SW480 (cell line): Measurements from ENCODE around the gene RBBP8NL.
A peak's percentile ranks its signal among the peaks of the same experiment; 100 is the strongest.

Experiments
- DNase-seq: peaks from one replicate; pipeline ENCODE4 v3.0.0-alpha.2; 2016; ENCODE audit warnings: low spot score

The RBBP8NL gene

DNA sequence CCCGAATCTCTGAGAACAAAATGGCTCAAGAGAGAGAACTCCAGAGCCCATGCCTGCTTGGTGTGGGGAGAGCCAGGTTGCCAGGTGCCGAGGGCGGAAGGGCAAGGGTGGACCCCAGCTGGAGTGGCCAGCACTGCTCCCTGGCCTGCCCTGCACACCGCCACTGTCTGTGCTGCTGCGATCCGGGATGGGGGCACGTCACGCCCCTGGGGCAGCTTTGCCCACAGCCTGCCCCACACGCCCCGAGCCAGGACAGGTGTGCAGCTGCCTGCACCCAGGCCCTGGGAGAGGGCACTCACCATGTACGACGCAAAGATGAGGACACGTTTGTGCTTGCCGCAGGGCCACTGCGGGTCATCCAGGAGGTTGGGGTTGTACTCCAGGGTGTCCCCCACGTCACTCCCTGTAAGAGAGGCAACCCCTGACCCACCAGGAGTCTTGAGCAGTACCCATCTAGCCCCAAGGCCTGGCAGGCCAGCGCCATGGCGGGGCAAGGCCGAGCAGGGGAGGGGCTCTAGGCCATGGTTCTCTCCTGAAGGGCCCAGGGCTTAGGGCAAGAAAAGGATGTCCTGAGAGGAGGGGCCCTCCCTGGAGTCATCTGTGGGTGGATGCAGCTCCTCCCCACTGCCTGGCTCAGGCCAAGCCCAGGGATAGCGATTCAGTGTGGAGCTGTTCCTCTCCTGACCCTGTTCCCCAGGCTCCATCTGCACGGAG is 34.6 kb downstream of the RBBP8NL start:
- DNase-seq, result no peak

- DNase-seq, result no peak
Observed at GRCh38 chr20:62392077-62392418, 35.3 kb downstream of the RBBP8NL start.

- DNase-seq, result no peak
Observed at GRCh38 chr20:62391165-62392076, 35.9 kb downstream of the RBBP8NL start.

GRCh38 chr20:62390317-62391164 is 36.8 kb downstream of the RBBP8NL start:
- no peak for DNase-seq

DNA sequence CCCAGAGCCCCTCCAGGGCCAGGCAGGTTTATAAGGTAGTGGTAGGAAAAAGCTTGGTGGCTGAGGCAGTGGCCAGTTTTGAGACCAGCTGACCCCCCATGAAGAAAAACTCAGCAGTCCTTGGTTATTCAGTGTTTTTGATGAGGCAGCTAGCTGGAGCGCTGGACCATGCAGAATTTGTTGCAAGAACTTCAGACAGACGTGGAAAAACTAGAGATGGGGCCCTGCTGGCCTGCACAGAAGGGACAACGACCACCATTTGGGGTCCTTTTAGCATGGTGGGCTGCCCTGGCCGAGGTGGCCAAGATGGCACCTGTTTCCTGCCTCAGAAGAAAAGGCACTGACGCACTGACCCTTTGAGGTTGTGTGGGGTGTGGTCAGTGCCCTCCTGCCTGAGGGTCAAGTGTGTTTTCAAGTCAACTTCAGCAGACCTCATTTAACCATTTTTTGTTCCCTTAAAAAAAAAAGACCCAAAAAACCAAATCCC is 37.7 kb downstream of the RBBP8NL start:
- DNase-seq, result no peak

- no peak for DNase-seq
Observed at GRCh38 chr20:62388839-62389600, 38.3 kb downstream of the RBBP8NL start.

DNA sequence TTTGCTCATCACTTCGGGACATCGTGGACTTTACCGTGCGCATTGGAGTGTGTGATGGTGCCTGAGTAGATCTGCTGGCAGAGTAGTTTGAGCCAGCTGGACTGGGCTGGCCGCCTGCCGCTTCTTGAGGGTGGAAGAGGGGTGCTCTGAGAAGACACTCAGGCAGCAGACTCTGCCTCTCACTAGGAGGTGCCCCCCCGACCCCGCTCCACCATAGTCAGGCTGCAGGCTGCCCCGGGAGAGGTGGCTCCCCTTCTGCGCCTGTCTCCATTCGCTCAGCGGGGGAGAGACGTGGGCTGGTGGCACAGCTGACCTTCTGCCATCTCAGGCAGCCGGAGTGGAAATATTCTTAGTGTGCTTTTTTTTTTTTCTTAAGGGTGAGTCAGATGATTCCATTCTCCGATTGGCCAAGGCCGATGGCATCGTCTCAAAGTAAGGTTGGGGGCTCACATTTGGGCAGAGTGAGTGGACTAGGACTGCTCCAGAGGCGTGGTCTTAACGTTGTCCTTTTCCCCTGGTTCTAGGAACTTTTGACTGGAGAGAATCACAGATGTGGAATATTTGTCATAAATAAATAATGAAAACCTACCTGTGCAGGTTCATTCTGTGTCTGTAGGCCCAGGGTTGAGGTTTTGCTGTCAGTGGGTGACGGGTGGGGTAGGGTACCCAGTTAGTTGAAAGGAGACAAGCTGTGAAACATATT is 39.3 kb downstream of the RBBP8NL start:
- DNase-seq, result no peak

- no peak for DNase-seq
Observed at GRCh38 chr20:62387219-62387913, 40.0 kb downstream of the RBBP8NL start.

- DNase-seq, result peak; percentile 95
Observed at GRCh38 chr20:62386383-62387218, 40.7 kb downstream of the RBBP8NL start, which contains the start of gene RPS21. RPS21 (plus strand) TSS chr20:62387103; CDS start chr20:62387339, 236 bp downstream.

- DNase-seq, result peak; percentile 84
Observed at GRCh38 chr20:62382306-62383198, 44.8 kb downstream of the RBBP8NL start.

- DNase-seq, result no peak
Observed at GRCh38 chr20:62381842-62382241, 45.5 kb downstream of the RBBP8NL start.

- DNase-seq, result no peak
Observed at GRCh38 chr20:62381202-62381797, 46.0 kb downstream of the RBBP8NL start.

- no peak for DNase-seq
Observed at GRCh38 chr20:62378215-62378614, 49.1 kb downstream of the RBBP8NL start.

DNA sequence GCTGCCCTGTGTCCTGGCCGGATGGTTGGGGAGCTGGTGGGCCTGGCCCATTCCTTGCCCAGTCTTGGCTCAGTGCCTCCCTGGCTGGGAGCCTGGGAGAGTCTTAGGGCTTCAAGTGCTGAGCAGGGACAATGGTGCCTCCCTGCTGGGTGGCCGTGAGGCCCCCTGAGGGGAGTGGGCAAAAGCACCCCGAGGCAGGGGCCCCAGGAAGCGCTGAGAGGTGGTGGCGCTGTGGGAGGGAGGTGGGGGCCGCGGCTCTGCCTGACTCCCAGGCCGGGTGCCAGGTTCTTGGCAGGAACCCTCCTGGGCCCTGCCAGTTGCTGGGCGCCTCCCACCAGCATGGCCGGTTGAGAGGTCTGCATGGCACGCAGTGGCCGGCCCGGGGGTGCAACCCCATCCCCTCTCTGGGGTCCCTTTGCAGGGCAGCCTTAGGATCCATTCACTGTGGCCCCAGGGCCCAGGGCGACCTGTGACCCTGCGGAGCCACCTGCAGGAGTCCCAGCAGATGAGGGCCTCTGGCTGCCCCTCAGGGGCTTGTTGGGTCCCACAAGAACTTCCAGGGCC is 49.6 kb downstream of the RBBP8NL start:
- no peak for DNase-seq

- DNase-seq, result no peak
Observed at GRCh38 chr20:62377064-62377461, 50.3 kb downstream of the RBBP8NL start.

DNA sequence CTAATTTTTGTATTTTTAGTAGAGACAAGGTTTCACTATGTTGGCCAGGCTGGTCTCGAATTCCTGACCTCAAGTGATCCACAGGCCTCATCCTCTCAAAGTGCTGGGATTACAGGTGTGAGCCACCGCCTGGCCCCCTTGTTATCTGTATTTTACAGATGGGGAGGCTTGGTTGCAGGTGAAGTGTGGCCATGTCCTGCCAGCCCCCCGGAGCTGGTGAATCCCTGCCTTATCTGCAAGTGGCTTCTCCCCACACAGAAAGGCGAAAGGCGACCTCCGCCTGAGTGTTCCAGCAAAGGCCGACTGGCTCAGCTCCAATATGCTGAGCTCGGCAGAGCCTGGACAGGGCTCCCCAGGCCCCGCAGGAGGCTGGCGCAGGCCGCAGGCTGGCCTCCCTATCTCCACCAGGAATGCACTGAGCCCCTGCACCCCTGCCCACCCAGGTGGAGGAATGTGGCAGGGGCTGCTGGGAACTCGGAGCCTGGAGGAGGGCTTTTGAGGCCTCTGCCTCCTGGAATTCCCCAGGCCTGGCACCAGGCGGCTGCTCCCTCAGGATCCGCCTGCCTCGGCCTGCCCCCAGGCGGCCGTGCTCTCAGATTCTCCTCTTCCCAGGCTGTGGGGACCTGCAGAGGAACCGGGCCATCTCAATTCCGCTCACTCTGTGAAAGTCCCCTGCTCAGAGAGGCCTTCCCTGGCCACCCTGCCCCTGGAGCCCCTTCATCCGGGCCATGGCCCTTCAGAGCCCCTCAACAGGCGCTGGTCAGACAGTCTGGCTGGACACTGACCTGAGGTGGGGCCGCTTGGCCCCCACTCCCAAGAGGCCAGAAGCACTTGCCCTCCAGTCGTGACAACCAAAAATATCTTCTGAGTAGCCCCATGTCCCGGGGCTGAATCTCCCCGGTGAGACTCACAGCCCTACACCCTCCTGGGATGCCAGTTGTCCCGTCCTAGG is 51.0 kb downstream of the RBBP8NL start:
- no peak for DNase-seq
